ENCODE measurements around the gene DOK7.
"Not testable (repeated sequence)": the region's sequence is repeated elsewhere in the genome, so short reads cannot be mapped to it uniquely, and the experiment has no call there.

Gene DOK7

GRCh38 chr4:3442959-3443749 lies 20.0 kb upstream of the DOK7 start:
- DNase-seq (ENCODE audit: low read depth): no peak

GRCh38 chr4:3443750-3444309 lies 19.3 kb upstream of the DOK7 start:
- DNase-seq (ENCODE audit: low read depth): no peak

GRCh38 chr4:3444351-3445110 lies 18.6 kb upstream of the DOK7 start:
- DNase-seq (ENCODE audit: low read depth): no peak

- DNase-seq (ENCODE audit: low read depth): no peak
Measured at GRCh38 chr4:3445111-3445820, 17.8 kb upstream of the DOK7 start.

GRCh38 chr4:3445829-3446545 lies 17.1 kb upstream of the DOK7 start:
- DNase-seq (ENCODE audit: low read depth): no peak

- DNase-seq (ENCODE audit: low read depth): no peak
Measured at GRCh38 chr4:3446631-3447320, 16.3 kb upstream of the DOK7 start.

- no peak for DNase-seq (ENCODE audit: low read depth)
Measured at GRCh38 chr4:3447431-3448395, 15.4 kb upstream of the DOK7 start.

- no peak for DNase-seq (ENCODE audit: low read depth)
Measured at GRCh38 chr4:3449047-3449573, 14.0 kb upstream of the DOK7 start.

GRCh38 chr4:3449574-3450534 lies 13.3 kb upstream of the DOK7 start:
- no peak for DNase-seq (ENCODE audit: low read depth)

GRCh38 chr4:3450643-3451042 lies 12.5 kb upstream of the DOK7 start:
- no peak for DNase-seq (ENCODE audit: low read depth)

- peak; percentile 24 for DNase-seq (ENCODE audit: low read depth)
Measured at GRCh38 chr4:3451956-3452355, 11.2 kb upstream of the DOK7 start.

GRCh38 chr4:3452376-3452775 lies 10.7 kb upstream of the DOK7 start:
- DNase-seq (ENCODE audit: low read depth): no peak

- not testable (repeated sequence) for DNase-seq (ENCODE audit: low read depth)
Measured at GRCh38 chr4:3455596-3455995, 7.5 kb upstream of the DOK7 start.

GRCh38 chr4:3458371-3458770 lies 4.7 kb upstream of the DOK7 start:
- DNase-seq (ENCODE audit: low read depth): no peak

- not testable (repeated sequence) for DNase-seq (ENCODE audit: low read depth)
Measured at GRCh38 chr4:3459156-3459555, 4.0 kb upstream of the DOK7 start.

- DNase-seq (ENCODE audit: low read depth): no peak
Measured at GRCh38 chr4:3460926-3461325, 2.2 kb upstream of the DOK7 start.

- DNase-seq (ENCODE audit: low read depth): no peak
Measured at GRCh38 chr4:3461515-3462291, 1.4 kb upstream of the DOK7 start.

GRCh38 chr4:3462321-3462789 lies 751 bp upstream of the DOK7 start:
- DNase-seq (ENCODE audit: low read depth): no peak
